GM21447 (cell line): Measurements from ENCODE around the gene PXMP2.

Experiments
- ATAC-seq: cut with Tn5 transposase; IDR thresholded peaks from one replicate; pipeline ENCODE4 v1.9.1; 2021; ENCODE audit not compliant: unreplicated experiment

Gene PXMP2

DNA sequence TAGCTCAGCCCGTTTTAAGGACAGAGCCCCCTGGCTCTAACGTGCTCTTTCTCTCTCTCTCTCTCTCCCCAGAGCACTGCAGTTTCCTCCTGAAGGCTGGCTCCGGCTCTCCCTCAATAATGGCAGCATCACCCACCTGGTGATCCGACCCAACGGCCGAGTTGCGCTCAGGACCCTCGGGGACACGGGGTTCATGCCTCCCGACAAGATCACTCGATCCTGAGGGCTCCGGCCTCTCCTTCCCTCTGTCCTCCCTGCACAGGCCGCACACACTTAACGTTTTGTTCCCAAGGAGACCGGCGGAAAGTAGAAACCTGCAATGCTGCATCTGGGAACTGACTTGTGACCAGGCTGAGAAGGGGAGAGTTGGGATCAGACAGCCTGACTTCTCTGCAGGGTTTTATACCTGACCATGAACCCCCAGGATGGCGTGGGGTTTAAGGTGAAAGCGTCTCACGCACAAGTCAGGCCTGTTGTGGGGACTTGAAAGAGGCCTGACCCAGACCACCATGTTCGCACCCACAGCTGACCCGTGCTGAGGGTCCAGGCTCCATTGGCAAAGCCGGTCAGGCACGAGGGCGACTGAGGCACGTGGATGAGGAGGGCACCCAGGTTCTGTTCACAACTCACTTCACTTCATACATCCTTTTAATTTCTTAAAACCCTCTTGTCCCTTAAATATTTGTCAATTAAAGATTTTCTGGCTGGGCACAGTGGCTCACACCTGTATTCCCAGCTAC lies 33.4 kb downstream of the PXMP2 start:
- ATAC-seq: no peak

DNA sequence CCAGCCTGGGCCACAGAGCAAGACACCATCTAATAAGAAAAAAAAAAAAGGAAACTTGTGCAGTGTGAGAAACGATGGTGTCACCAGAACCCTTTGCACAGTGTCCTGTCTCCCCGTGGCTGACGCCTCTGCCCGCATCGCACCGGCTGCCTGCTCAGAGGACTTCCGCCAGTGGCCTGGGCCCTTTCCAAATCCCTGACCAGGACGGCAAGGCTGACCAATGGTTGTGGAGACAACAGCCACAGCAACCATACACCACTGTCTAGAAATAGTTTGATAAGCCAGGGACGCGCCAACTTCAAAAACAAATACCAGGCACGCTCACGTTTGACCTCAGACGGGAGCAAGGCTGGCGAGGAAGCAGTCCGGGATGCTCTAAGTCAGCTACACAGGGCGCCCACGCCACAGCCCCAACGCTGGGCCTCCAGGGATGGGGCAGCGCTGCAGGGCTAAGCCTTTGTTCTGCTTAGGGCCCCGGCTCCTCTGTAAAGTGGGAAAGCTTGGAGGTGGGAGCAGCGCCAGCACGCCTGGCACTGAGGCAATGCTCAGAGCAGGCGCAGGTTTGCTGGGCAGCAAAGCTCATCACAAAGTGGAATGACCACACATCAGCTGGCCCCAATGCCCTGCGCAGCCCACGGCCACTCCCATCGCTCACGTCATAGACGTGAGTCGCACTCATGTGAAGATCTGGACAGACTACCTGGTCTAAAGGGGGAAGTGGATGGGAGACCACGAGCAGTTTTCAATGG lies 35.8 kb downstream of the PXMP2 start:
- no peak for ATAC-seq

- ATAC-seq: no peak
Observed at GRCh38 chr12:132723764-132724140, 36.4 kb downstream of the PXMP2 start.

GRCh38 chr12:132724506-132725241 lies 37.3 kb downstream of the PXMP2 start:
- no peak for ATAC-seq

- ATAC-seq: no peak
Observed at GRCh38 chr12:132726386-132726785, 39.0 kb downstream of the PXMP2 start.

GRCh38 chr12:132727091-132727794 lies 39.9 kb downstream of the PXMP2 start:
- ATAC-seq: no peak

GRCh38 chr12:132728502-132728901 lies 41.1 kb downstream of the PXMP2 start:
- no peak for ATAC-seq

DNA sequence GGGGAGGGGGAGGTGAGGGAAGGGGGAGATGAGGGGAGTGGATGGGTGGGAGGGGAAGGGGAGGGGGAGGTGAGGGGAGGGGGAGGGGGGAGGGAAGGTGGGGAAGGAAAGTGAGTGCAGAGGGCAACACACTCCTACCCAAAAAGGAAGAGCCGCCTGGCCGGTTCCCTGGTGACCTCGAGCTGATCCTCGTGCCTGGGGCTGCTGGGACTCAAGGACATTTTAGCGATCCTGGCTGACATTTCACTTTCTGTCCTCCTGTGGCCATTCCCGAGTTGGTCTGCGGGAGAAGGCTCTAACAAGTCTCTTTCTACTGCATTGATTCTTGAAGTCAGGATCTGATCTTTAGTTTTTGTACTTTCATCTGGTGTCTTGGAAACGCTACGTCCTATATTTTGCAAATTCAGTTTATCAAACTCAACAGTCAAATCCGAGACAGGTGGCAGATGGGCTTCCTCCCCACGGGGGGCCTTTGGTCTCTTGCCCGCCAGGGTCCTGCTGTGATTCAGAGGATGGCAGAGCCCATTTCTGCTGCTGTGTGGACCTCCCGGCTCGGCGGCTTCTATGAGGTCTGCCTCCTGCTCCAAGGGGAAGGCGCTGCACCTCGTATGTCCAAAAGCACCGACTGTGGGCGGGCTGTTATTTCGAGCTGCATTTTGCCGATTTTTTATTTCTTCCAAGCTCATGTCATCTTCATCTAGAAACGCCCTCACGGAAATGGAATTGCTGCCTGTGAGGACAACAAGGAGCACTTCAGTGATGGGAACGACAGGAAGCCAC lies 42.3 kb downstream of the PXMP2 start:
- no peak for ATAC-seq

DNA sequence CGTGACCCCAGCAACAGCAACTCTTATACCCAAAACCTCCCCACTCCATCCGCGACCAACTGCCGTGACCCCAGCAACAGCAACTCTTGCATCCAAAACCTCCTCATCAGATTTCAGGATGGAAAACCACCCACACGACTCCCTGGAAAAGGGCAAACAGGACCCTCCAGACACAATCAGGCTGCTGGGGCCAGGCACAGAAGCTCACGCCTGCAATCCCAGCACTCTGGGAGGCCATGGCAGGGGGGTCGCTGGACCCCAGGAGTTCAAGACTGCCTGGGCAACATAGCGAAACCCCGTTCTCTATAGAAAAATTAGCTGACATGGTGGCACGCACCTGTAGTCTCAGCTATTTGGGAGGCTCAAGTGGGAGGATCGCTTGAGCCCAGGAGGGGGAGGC lies 43.0 kb downstream of the PXMP2 start:
- ATAC-seq: no peak

DNA sequence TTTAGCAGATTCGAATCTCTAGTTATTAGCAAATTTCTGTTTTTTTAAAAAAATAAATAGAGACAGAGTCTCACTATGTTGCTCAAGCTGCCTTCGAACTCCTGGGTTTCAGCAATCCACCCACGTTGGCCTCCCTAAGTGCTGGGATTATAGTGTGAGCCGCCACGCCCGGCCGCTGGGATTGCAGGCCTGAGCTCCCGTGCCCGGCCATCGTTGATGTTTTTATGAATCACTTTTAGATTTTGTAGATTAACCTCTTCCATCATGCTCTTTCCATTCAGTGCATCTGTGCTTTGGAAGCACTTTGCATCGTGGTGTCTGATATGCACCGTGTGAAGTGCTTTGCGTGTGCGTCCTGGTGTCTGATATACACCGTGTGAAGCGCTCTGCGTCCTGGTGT lies 44.2 kb downstream of the PXMP2 start:
- ATAC-seq: no peak

DNA sequence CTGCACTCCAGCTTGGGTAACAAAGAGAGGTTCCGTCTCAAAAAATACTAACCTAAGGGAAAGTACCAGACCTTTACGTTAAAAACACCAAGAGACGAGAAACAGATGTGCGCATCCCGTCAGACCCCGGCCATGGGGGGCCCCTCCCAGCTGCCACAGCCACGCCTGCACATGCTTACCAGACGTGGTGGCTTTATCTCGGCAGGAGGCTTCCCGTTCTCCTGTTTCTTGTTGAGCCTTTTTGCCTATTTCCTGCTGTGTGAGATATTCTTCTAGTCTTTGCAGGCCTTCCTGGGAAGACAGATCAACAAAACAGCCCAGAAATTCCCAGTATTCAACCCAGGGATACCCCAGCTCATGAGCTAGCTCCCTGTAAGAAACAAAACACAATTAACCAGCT lies 46.8 kb downstream of the PXMP2 start:
- no peak for ATAC-seq

- no peak for ATAC-seq
Observed at GRCh38 chr12:132735496-132735895, 48.1 kb downstream of the PXMP2 start.

DNA sequence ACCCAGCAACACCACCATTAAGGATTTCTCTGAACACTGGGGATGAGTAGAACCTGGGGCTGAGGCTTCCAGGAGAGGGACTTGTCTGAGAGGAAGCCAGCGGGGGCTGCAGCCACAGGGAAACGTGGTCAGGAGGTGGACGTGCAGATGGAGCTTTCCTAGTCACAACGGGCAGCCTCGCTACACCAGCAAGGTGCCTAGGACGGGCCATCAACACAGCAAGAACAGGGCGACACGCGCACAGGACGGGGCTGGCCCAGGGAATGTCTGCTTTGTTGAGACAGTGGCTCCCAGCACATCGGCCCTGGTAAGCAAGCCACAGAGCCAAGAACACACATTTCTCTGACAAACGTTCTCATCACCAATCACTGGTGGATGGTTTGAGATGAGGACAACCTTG lies 49.0 kb downstream of the PXMP2 start:
- no peak for ATAC-seq

DNA sequence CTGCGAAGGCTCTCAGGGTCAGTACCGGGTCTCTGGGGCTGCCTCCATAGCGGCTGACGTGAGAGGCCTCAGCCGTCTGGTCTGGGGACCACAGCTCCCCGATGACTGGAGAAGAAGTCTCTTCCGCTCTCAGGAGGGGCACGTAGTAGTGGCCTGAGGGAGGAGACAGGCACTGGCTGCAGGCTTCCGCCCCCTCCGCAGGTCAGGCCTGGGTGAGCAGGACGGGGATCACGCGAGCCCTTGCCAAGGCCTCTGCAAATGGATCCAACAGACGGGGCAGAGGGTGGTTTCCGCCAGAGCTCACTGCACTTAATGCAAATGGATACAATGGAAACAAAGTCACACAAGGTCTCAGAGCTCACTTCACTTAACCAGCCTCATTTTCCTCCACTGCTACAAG lies 49.5 kb downstream of the PXMP2 start:
- no peak for ATAC-seq

GRCh38 chr12:132739600-132740312 lies 52.4 kb downstream of the PXMP2 start:
- no peak for ATAC-seq

GRCh38 chr12:132740313-132740646 lies 52.9 kb downstream of the PXMP2 start:
- no peak for ATAC-seq

DNA sequence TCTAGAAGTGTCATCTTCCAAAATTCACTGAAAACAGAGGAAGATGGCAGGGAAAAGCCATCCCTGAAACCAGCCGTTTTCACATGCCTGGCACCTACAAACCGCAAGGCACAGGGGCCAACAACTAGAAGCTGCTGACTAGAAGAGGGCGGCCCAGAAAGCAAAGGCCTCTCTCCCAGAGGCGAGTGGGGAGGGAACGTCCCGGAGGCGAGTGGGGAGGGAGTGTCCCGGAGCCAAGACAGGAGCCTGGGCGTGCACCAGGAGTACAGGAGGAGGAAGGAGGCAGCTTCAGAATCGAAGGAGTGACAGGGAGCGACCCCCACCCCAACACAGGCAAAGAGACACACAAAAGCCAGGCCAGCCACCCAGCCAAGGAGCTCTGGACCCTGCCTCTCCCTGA lies 53.3 kb downstream of the PXMP2 start:
- ATAC-seq: no peak

- no peak for ATAC-seq
Observed at GRCh38 chr12:132741620-132742019, 54.2 kb downstream of the PXMP2 start.

GRCh38 chr12:132743831-132744230 lies 56.4 kb downstream of the PXMP2 start:
- no peak for ATAC-seq

DNA sequence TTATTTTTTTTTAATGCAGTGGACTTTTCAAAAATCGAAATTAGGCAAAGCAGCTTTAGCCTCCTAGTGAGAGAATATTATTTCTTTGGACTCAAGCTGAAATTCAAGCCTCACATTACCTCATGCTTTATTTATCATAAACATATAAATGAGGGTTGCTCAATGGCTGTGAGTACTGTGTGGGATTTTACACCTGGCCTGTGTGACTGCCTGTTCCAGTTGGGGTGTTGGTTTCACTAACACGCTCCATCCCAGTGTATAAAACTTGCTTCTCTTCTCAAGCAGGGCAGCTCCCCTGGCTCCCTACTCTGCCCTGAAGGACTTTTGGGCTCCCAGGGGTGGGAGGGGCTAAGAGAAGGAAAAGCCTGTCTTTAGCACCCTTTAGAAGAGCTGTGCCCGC lies 59.2 kb downstream of the PXMP2 start:
- ATAC-seq: no peak
